Fibroblast of lung (primary cell): ENCODE results near the gene TAS2R46. TPM values are rescaled to one million over a fixed set of nuclear protein-coding genes. Genes with fewer than 3 reads are reported as not detected.

Source experiments
- DNase-seq, 2 donors: peaks; one replicate each; pipeline versions ENCODE4 v3.0.0 to v3.0.0-alpha.2; 2010; ENCODE audit warnings: low read depth in 2 of 2
- H2AFZ ChIP-seq: 2 replicates; pipeline ENCODE4 v1.5.1; 2012; ENCODE audit warnings: low read length, control low read depth, inconsistent platforms
- H3K27ac ChIP-seq: 2 replicates; pipeline ENCODE4 v1.5.1; 2011; ENCODE audit warnings: low read length, control low read depth; ENCODE audit not compliant: insufficient read depth
- H3K27me3 ChIP-seq: 2 replicates; pipeline ENCODE4 v1.5.1; 2011; ENCODE audit warnings: mild to moderate bottlenecking, low read length; ENCODE audit not compliant: control insufficient read depth, insufficient read depth
- H3K36me3 ChIP-seq: 2 replicates; pipeline ENCODE4 v1.5.1; 2011; ENCODE audit warnings: low read length; ENCODE audit not compliant: control insufficient read depth, insufficient read depth
- H3K4me1 ChIP-seq: 2 replicates; pipeline ENCODE4 v1.5.1; 2011; ENCODE audit warnings: low read length; ENCODE audit not compliant: control insufficient read depth, insufficient read depth; ENCODE audit errors: extremely low read depth
- H3K4me2 ChIP-seq: 2 replicates; pipeline ENCODE4 v1.5.1; 2011; ENCODE audit warnings: low read length, control low read depth; ENCODE audit not compliant: insufficient read depth; ENCODE audit errors: extremely low read depth
- H3K4me3 ChIP-seq, 4 experiments: fragments of 200-600 bp in 1 of 4; sonication (generic) in 1 of 4; replicated peaks in 1 of 4; 2 replicates each; pipeline ENCODE4 v1.5.1; 2011 to 2016; ENCODE audit warnings: low read length in 4 of 4, low read depth in 3 of 4, mild to moderate bottlenecking in 3 of 4, control low read depth in 2 of 4, inconsistent platforms in 1 of 4, mixed read lengths in 1 of 4; ENCODE audit not compliant: insufficient read depth in 1 of 4; ENCODE audit errors: control extremely low read depth in 1 of 4
- H3K79me2 ChIP-seq: 2 replicates; pipeline ENCODE4 v1.5.1; 2012; ENCODE audit warnings: mild to moderate bottlenecking, low read length, inconsistent platforms; ENCODE audit not compliant: control insufficient read depth, insufficient read depth
- H3K9ac ChIP-seq: 2 replicates; pipeline ENCODE4 v1.5.1; 2011; ENCODE audit warnings: mild to moderate bottlenecking, low read length, control low read depth; ENCODE audit not compliant: insufficient read depth
- H3K9me3 ChIP-seq: 2 replicates; pipeline ENCODE4 v1.5.1; 2012; ENCODE audit warnings: low read depth, low read length; ENCODE audit not compliant: control insufficient read depth, insufficient read depth
- H4K20me1 ChIP-seq: 2 replicates; pipeline ENCODE4 v1.5.1; 2011; ENCODE audit warnings: low read length; ENCODE audit not compliant: control insufficient read depth, insufficient read depth; ENCODE audit errors: extremely low read depth
- CTCF ChIP-seq, 2 donors: IDR thresholded peaks in 1 of 2; conservative IDR thresholded peaks in 1 of 2; 1 replicate in 1 of 2; 2 replicates in 1 of 2; pipeline ENCODE4 v1.5.1; 2011 to 2012; ENCODE audit warnings: low read length in 2 of 2, control low read depth in 1 of 2, inconsistent platforms in 1 of 2, low read depth in 1 of 2, mild to moderate bottlenecking in 1 of 2
- EZH2 ChIP-seq: IDR thresholded peaks from 2 replicates; pipeline ENCODE4 v1.5.1; 2012; ENCODE audit warnings: low read length, control low read depth, mild to moderate bottlenecking; ENCODE audit errors: missing control alignments
- polyA plus RNA-seq, 2 donors: library from polyadenylated mRNA; depleted of rRNA in 1 of 2; stranded (reverse) in 1 of 2; unstranded in 1 of 2; fragments of >200 nt; gene quantifications; 2 replicates each; pipeline ENCODE4 v1.2.1, GENCODE V29; 2011 to 2012; ENCODE audit warnings: missing spikeins in 1 of 2
- total RNA-seq: library from RNA; depleted of rRNA; stranded (reverse); fragments of >200 nt; gene quantifications from 2 replicates; pipeline ENCODE4 v1.2.1, GENCODE V29; 2014

TAS2R46 gene
- total and polyA plus RNA-seq, 2 donors (not counting 1 experiment from before 2014, with no cell fraction given), result 2.0 TPM; not detected in 1

- H3K27me3 ChIP-seq, result no peaks in the 10 kb centered on the region
- H3K36me3 ChIP-seq, result no peaks in the 10 kb centered on the region
- no peak overlapping the region for H3K9ac ChIP-seq
- no peaks in the 10 kb centered on the region for H3K79me2 ChIP-seq
- no peaks in the 10 kb centered on the region for H4K20me1 ChIP-seq
- no peak overlapping the region for H3K27ac ChIP-seq
- TF ChIP-seq CTCF (conservative IDR thresholded peaks at IDR 0.05 in 1 of 2, IDR thresholded peaks at IDR 0.05 in 1 of 2; ENCODE audit: low read depth in 1 of 2, low read length in 2 of 2) (no peak), EZH2 (no peak)
- DNase-seq, result no peak
- H2AFZ ChIP-seq, result no peak overlapping the region
- H3K4me1 ChIP-seq, result no peaks in the 10 kb centered on the region
- no peak overlapping the region for H3K4me3 ChIP-seq
- no peak overlapping the region for H3K4me2 ChIP-seq
- H3K9me3 ChIP-seq, result no peaks in the 10 kb centered on the region
Observed at GRCh38 chr12:11016937-11017336, 45.2 kb downstream of the TAS2R46 start.

GRCh38 chr12:11015775-11016430 lies 46.2 kb downstream of the TAS2R46 start:
- H2AFZ ChIP-seq, result no peak overlapping the region
- no peaks in the 10 kb centered on the region for H3K36me3 ChIP-seq
- no peak overlapping the region for H3K4me3 ChIP-seq
- DNase-seq, result no peak
- no peaks in the 10 kb centered on the region for H3K9me3 ChIP-seq
- H3K9ac ChIP-seq, result no peak overlapping the region
- H3K27ac ChIP-seq, result no peak overlapping the region
- no peak overlapping the region for H3K4me2 ChIP-seq
- H3K4me1 ChIP-seq, result no peaks in the 10 kb centered on the region
- no peak for TF ChIP-seq EZH2
- TF ChIP-seq CTCF (conservative IDR thresholded peaks at IDR 0.05 in 1 of 2, IDR thresholded peaks at IDR 0.05 in 1 of 2; ENCODE audit: low read depth in 1 of 2, low read length in 2 of 2), result no peak
- H4K20me1 ChIP-seq, result no peaks in the 10 kb centered on the region
- no peaks in the 10 kb centered on the region for H3K79me2 ChIP-seq
- no peaks in the 10 kb centered on the region for H3K27me3 ChIP-seq

- Histone ChIP-seq H3K4me1 (no peaks in the 10 kb centered on the region), H3K27me3 (no peaks in the 10 kb centered on the region), H4K20me1 (no peaks in the 10 kb centered on the region), H3K36me3 (no peaks in the 10 kb centered on the region), H3K9me3 (no peaks in the 10 kb centered on the region), H3K27ac (no peak overlapping the region), H2AFZ (no peak overlapping the region), H3K4me2 (no peak overlapping the region), H3K9ac (no peak overlapping the region), H3K79me2 (no peaks in the 10 kb centered on the region), H3K4me3 (no peak overlapping the region)
- TF ChIP-seq EZH2, result no peak
- peak; percentile 5 to 44 for DNase-seq
Observed at GRCh38 chr12:11014234-11014633, 47.9 kb downstream of the TAS2R46 start.

Other genes with a start within 250 kb of the TAS2R46 start
- gene TAS2R10, start 235.9 kb downstream of the TAS2R46 start, total RNA-seq, result 0.50 and 0.51 TPM in 2 replicates
- gene TAS2R10, start 235.9 kb downstream of the TAS2R46 start, polyA plus RNA-seq, result 0.06 and 0.10 TPM in 2 replicates
- 0.66 and 0.77 TPM in 2 replicates for gene PRR4, start 212.8 kb downstream of the TAS2R46 start, total RNA-seq
- 0.93 and 1.7 TPM in 2 replicates for gene PRR4, start 212.8 kb downstream of the TAS2R46 start, polyA plus RNA-seq
- gene PRH1, start 178.0 kb downstream of the TAS2R46 start, total RNA-seq, result 8.7 and 19.2 TPM in 2 replicates
- gene PRH1, start 178.0 kb downstream of the TAS2R46 start, polyA plus RNA-seq, result 1.2 and 1.6 TPM in 2 replicates
- gene TAS2R13, start 152.7 kb downstream of the TAS2R46 start, total RNA-seq, result 1.0 and 1.7 TPM in 2 replicates
- not detected in 2 replicates for gene TAS2R13, start 152.7 kb downstream of the TAS2R46 start, polyA plus RNA-seq
- gene PRH2, start 133.1 kb downstream of the TAS2R46 start, total RNA-seq, result not detected in 2 replicates
- gene PRH2, start 133.1 kb downstream of the TAS2R46 start, polyA plus RNA-seq, result 0.14 TPM in 1 of 2 replicates, not detected in the other
- 2.1 and 2.6 TPM in 2 replicates for gene TAS2R14, start 123.0 kb downstream of the TAS2R46 start, total RNA-seq
- 1.3 and 2.0 TPM in 2 replicates for gene TAS2R14, start 123.0 kb downstream of the TAS2R46 start, polyA plus RNA-seq
- gene TAS2R50, start 75.4 kb downstream of the TAS2R46 start, total RNA-seq, result 1.3 and 2.3 TPM in 2 replicates
- gene TAS2R50, start 75.4 kb downstream of the TAS2R46 start, polyA plus RNA-seq, result not detected in 2 replicates
- 2.1 and 3.3 TPM in 2 replicates for gene TAS2R20, start 64.0 kb downstream of the TAS2R46 start, total RNA-seq
- gene TAS2R20, start 64.0 kb downstream of the TAS2R46 start, polyA plus RNA-seq, result 0.06 and 0.22 TPM in 2 replicates
- 3.1 and 5.3 TPM in 2 replicates for gene TAS2R19, start 39.7 kb downstream of the TAS2R46 start, total RNA-seq
- gene TAS2R19, start 39.7 kb downstream of the TAS2R46 start, polyA plus RNA-seq, result 0.10 and 0.49 TPM in 2 replicates
- gene TAS2R31, start 30.9 kb downstream of the TAS2R46 start, total RNA-seq, result 2.6 and 3.6 TPM in 2 replicates
- gene TAS2R31, start 30.9 kb downstream of the TAS2R46 start, polyA plus RNA-seq, result 0.15 and 0.73 TPM in 2 replicates
- 0.99 and 1.0 TPM in 2 replicates for gene TAS2R43, start 30.0 kb upstream of the TAS2R46 start, total RNA-seq
- gene TAS2R43, start 30.0 kb upstream of the TAS2R46 start, polyA plus RNA-seq, result not detected in 2 replicates
- gene TAS2R30, start 72.3 kb upstream of the TAS2R46 start, total RNA-seq, result 2.6 and 4.0 TPM in 2 replicates
- 0.08 TPM in 1 of 2 replicates, not detected in the other for gene TAS2R30, start 72.3 kb upstream of the TAS2R46 start, polyA plus RNA-seq
- gene SMIM10L1, start 108.9 kb upstream of the TAS2R46 start, total RNA-seq, result 4.4 and 4.8 TPM in 2 replicates
- gene SMIM10L1, start 108.9 kb upstream of the TAS2R46 start, polyA plus RNA-seq, result 4.8 and 5.5 TPM in 2 replicates
- gene TAS2R42, start 124.6 kb upstream of the TAS2R46 start, total RNA-seq, result not detected in 2 replicates
- not detected in 2 replicates for gene TAS2R42, start 124.6 kb upstream of the TAS2R46 start, polyA plus RNA-seq
- not detected in 2 replicates for gene PRB3, start 207.4 kb upstream of the TAS2R46 start, total RNA-seq
- not detected in 2 replicates for gene PRB3, start 207.4 kb upstream of the TAS2R46 start, polyA plus RNA-seq
- not detected in 2 replicates for gene PRB4, start 248.1 kb upstream of the TAS2R46 start, total RNA-seq
- not detected in 2 replicates for gene PRB4, start 248.1 kb upstream of the TAS2R46 start, polyA plus RNA-seq